ENCODE measurements around the gene ZNF586.

Gene ZNF586

GRCh38 chr19:57788114-57788692 is 18.7 kb downstream of the ZNF586 start:
- TF ChIP-seq SIN3A (IDR thresholded peaks at IDR 0.05; ENCODE audit: borderline replicate concordance, insufficient read depth, low read length) = no peak
- TF ChIP-seq TAF1 (IDR thresholded peaks at IDR 0.05; ENCODE audit: borderline replicate concordance, insufficient read depth, low read length) = no peak
- TF ChIP-seq REST (IDR thresholded peaks at IDR 0.05; ENCODE audit: insufficient read depth in 1 of 2, low read depth in 2 of 2, low read length in 2 of 2) = no peak
- no peak for TF ChIP-seq POLR2AphosphoS5 (IDR thresholded peaks at IDR 0.05; ENCODE audit: low read depth, low read length)
- TF ChIP-seq FOXP2 (optimal IDR thresholded peaks at IDR 0.05; ENCODE audit: borderline replicate concordance, extremely low read depth, extremely low read length, insufficient read depth) = no peak

- TF ChIP-seq POLR2AphosphoS5 (IDR thresholded peaks at IDR 0.05; ENCODE audit: low read depth, low read length) (no peak), SIN3A (IDR thresholded peaks at IDR 0.05; ENCODE audit: borderline replicate concordance, insufficient read depth, low read length) (no peak), REST (IDR thresholded peaks at IDR 0.05; ENCODE audit: insufficient read depth in 1 of 2, low read depth in 2 of 2, low read length in 2 of 2) (no peak), TAF1 (IDR thresholded peaks at IDR 0.05; ENCODE audit: borderline replicate concordance, insufficient read depth, low read length) (no peak), FOXP2 (optimal IDR thresholded peaks at IDR 0.05; ENCODE audit: borderline replicate concordance, extremely low read depth, extremely low read length, insufficient read depth) (no peak)
These were observed 19.8 kb downstream of the ZNF586 start for GRCh38 chr19:57789288-57789687.

- TF ChIP-seq FOXP2 (optimal IDR thresholded peaks at IDR 0.05; ENCODE audit: borderline replicate concordance, extremely low read depth, extremely low read length, insufficient read depth) (no peak), TAF1 (IDR thresholded peaks at IDR 0.05; ENCODE audit: borderline replicate concordance, insufficient read depth, low read length) (no peak)
These were observed 31.2 kb downstream of the ZNF586 start for GRCh38 chr19:57800696-57801095.

- no peak for TF ChIP-seq TAF1 (IDR thresholded peaks at IDR 0.05; ENCODE audit: borderline replicate concordance, insufficient read depth, low read length)
- TF ChIP-seq FOXP2 (optimal IDR thresholded peaks at IDR 0.05; ENCODE audit: borderline replicate concordance, extremely low read depth, extremely low read length, insufficient read depth) = no peak
- TF ChIP-seq REST (IDR thresholded peaks at IDR 0.05; ENCODE audit: insufficient read depth in 1 of 2, low read depth in 2 of 2, low read length in 2 of 2) = no peak
- no peak for TF ChIP-seq SIN3A (IDR thresholded peaks at IDR 0.05; ENCODE audit: borderline replicate concordance, insufficient read depth, low read length)
- no peak for TF ChIP-seq POLR2AphosphoS5 (IDR thresholded peaks at IDR 0.05; ENCODE audit: low read depth, low read length)
These were observed 32.8 kb downstream of the ZNF586 start for GRCh38 chr19:57802269-57802668.

- TF ChIP-seq TAF1 (IDR thresholded peaks at IDR 0.05; ENCODE audit: borderline replicate concordance, insufficient read depth, low read length) (no peak), REST (IDR thresholded peaks at IDR 0.05; ENCODE audit: insufficient read depth in 1 of 2, low read depth in 2 of 2, low read length in 2 of 2) (no peak), POLR2AphosphoS5 (IDR thresholded peaks at IDR 0.05; ENCODE audit: low read depth, low read length) (no peak), FOXP2 (optimal IDR thresholded peaks at IDR 0.05; ENCODE audit: borderline replicate concordance, extremely low read depth, extremely low read length, insufficient read depth) (no peak), SIN3A (IDR thresholded peaks at IDR 0.05; ENCODE audit: borderline replicate concordance, insufficient read depth, low read length) (no peak)
These were observed 33.8 kb downstream of the ZNF586 start for GRCh38 chr19:57803265-57803593.
